AG09309 (cell line): ENCODE measurements around the gene RAB35.

ENCODE experiments used
- DNase-seq: peaks from one replicate; pipeline ENCODE4 v3.0.0-alpha.2; 2010; ENCODE audit warnings: low read depth
- H3K4me3 ChIP-seq: 2 replicates; pipeline ENCODE4 v1.5.1; 2011; ENCODE audit warnings: mild to moderate bottlenecking, low read depth, low read length, moderate library complexity; ENCODE audit not compliant: control insufficient read depth
- CTCF ChIP-seq: IDR thresholded peaks from 2 replicates; pipeline ENCODE4 v1.5.1; 2011; ENCODE audit warnings: mild to moderate bottlenecking, low read depth, low read length, inconsistent platforms; ENCODE audit not compliant: insufficient read depth, control insufficient read depth; ENCODE audit errors: missing control alignments

RAB35 gene

DNA sequence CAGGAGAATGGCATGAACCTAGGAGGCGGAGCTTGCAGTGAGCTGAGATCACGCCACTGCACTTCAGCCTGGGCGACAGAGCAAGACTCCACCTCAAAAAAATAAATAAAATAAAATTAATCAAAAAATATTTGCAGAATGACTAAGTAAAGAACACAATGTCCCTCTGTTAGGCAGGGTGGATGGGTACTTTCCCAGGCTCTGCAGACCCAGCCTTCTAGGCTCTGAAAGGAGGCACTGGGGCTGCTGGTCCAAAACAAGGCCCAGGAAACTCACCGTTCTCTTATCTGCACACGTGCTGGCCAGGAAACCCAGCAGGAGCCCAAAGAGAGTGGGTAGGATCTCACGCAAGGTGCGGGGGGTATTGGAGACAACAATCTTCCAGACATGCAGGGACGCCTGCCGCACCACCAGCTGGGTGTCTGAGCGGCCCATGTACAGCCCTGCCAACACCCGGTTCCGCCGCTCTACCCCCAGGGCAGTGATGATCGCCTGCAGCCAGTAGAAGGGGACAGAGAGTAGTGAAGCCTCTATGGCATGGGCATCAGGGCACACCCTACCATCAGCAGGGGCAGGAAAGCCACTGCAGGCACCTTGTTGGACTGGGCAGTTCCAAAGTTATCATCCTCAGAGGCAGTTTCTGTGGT lies 25.8 kb upstream of the RAB35 start:
- DNase-seq: no peak
- no peak overlapping the region for H3K4me3 ChIP-seq
- no peak for TF ChIP-seq CTCF

GRCh38 chr12:120141336-120141735 lies 24.8 kb upstream of the RAB35 start:
- no peak overlapping the region for H3K4me3 ChIP-seq
- no peak for DNase-seq
- no peak for TF ChIP-seq CTCF

GRCh38 chr12:120140603-120141002 lies 24.1 kb upstream of the RAB35 start:
- DNase-seq: no peak
- TF ChIP-seq CTCF: no peak
- H3K4me3 ChIP-seq: no peak overlapping the region

GRCh38 chr12:120139958-120140357 lies 23.4 kb upstream of the RAB35 start:
- DNase-seq: no peak

DNA sequence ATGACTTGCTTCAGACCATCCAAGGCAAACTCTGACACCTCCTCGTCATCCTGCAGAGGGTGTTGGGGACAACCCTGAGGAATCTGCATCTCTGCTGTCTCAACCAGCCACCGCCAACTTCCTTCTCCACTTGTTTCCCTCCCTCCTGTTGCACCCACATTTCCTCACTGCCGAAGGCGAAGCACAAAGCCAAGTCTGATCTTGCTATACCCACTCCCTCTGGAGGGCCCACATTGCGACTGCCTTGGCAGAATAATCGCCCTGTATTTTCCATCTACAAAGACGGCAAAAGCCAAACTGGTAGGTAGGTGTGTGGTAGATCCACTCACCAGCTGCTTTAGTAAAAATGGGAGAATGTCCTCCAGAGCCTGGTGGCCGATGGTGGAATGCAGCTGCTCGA lies 21.8 kb upstream of the RAB35 start:
- no peak for TF ChIP-seq CTCF
- H3K4me3 ChIP-seq: no peak overlapping the region

More at GRCh38 chr12:120139958-120140357, 23.4 kb upstream of the RAB35 start:
- no peak overlapping the region for H3K4me3 ChIP-seq
- TF ChIP-seq CTCF: no peak

GRCh38 chr12:120137833-120138232 lies 21.3 kb upstream of the RAB35 start:
- no peak for DNase-seq
- H3K4me3 ChIP-seq: no peak overlapping the region
- TF ChIP-seq CTCF: no peak

More for the DNA sequence above, 21.8 kb upstream of the RAB35 start:
- DNase-seq: no peak

DNA sequence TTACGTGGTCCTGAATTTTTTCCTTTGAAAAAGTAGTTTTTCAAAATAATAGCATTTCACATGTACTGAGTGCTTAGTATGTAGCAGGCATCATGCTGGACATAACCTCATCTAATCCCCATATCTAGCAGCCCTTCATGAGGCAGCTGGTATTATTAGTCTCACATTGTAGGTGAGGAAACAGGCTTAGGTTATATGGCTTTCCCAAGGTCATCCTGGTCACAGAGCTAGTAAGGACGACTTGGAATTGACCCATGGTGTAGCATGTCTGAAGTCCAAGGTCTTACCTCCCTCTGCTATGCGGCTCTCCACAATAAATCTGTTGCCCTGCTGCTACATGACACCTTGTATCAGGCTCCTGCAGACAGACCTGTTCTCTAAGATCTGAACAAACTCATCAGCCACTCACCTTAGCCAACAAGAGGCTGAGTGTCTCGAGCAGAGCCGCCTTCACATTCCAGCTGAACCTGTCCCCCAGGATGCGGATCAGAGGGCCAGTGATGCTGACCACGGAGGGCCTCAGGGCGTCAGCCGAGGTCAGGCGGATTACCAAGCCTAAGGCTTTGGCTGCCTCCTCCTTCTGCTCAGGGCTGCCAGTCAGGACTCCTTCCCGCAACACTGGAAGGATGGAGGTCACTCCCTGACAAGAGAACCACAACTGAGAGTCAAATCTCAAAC lies 19.7 kb upstream of the RAB35 start:
- H3K4me3 ChIP-seq: no peak overlapping the region
- DNase-seq: no peak
- TF ChIP-seq CTCF: no peak
